GM12874 (cell line): ENCODE data around the gene CACNA1C.

Experiments
- TF ChIP-seq, protein P1 (sequence below): IDR thresholded peaks from 2 replicates; pipeline ENCODE4 v1.5.1; 2011; ENCODE audit warnings: low read depth, mild to moderate bottlenecking, control low read depth, low read length, moderate library complexity; ENCODE audit not compliant: insufficient read depth

Gene CACNA1C

DNA sequence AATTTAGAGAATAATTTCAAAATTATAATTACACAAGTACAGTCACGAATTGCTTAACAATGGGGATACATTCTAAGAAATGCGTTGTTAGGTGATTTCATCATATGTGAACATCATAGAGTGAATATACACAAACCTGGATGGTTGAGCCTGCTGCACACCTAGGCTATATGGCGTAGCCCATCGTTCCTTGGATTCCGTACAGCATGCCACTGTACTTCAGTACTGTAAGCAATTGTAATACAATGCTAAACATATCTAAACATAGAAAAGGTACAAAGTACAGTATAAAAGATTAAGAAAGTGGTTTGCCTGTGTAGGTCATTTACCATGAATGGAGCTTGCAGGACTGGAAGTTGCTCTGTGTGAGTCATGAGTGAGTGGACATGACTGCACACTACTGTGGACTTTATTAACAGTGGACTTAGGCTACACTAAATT is 286.2 kb downstream of the CACNA1C start:
- TF ChIP-seq, protein P1, sequence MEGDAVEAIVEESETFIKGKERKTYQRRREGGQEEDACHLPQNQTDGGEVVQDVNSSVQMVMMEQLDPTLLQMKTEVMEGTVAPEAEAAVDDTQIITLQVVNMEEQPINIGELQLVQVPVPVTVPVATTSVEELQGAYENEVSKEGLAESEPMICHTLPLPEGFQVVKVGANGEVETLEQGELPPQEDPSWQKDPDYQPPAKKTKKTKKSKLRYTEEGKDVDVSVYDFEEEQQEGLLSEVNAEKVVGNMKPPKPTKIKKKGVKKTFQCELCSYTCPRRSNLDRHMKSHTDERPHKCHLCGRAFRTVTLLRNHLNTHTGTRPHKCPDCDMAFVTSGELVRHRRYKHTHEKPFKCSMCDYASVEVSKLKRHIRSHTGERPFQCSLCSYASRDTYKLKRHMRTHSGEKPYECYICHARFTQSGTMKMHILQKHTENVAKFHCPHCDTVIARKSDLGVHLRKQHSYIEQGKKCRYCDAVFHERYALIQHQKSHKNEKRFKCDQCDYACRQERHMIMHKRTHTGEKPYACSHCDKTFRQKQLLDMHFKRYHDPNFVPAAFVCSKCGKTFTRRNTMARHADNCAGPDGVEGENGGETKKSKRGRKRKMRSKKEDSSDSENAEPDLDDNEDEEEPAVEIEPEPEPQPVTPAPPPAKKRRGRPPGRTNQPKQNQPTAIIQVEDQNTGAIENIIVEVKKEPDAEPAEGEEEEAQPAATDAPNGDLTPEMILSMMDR, result no peak

DNA sequence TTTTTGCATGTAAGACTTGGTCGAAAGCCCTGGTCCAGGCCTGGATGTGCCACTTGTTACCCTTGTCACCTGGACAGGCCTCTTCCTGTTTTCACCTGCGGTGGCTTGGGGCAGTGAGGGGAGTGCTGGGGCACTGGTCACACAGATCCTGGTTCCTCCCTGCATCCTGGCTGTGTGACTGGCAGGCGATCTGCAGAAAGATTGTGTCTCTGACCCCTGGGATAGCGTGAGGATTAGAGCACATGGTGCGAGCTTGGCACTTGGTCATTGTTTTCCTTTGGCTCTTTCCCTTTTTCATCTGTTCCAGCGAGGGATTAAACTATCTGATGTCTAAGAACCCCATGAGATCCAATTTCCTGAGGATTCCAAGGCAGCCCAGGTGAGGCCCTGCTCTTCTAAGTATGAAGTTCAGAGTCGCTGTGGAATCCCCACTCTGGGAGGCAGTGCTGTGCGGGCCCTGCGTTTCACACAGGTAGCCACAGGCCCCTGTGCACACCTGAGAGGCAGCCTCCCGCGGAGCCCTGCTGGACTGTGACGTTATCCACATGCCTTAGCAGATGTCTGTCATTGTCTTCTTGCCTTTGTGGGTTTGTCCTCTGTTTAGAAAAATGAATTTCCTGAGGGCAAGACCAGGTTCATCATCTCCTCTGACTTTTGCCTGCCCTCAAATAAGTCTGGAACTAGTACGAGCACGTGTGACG is 288.4 kb downstream of the CACNA1C start:
- TF ChIP-seq, protein P1, result no peak

DNA sequence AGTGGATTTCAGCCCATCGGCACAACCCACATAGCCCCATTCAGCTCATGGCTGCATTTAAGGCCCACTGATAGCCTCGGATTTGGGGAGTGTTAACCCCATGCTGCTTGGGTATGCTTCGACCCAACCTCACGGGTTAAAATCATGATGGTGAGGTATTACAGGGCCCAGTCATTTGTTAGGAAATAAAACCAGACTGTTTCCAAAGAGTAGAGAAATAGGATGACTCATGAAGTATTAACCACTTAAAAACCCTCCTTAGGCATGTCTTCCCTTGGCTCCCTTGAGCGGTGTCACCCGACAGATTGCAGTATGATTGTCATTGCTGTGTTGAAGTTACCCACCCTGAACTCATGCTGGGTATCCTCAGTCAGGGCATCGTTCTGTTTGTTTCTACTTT is 289.1 kb downstream of the CACNA1C start:
- TF ChIP-seq, protein P1, result no peak

DNA sequence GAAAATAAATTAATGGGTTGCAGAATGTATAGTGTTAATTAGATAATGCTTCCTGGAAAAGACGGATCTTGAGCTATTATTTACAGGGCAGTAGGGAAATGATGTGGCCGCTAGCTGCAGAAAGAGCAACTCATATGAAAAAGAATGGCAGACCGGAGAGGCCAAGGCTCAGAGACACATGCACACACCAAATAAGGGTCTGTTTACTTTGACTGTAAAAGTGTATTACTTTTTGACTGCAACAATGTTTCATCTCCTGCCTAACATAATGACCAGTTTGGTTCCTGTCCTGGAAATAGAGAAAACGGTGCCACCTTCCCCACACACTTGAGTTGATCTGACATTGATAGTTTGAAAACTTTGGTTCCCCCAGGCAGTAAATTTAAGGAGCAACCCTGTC is 290.9 kb downstream of the CACNA1C start:
- TF ChIP-seq, protein P1, result no peak

DNA sequence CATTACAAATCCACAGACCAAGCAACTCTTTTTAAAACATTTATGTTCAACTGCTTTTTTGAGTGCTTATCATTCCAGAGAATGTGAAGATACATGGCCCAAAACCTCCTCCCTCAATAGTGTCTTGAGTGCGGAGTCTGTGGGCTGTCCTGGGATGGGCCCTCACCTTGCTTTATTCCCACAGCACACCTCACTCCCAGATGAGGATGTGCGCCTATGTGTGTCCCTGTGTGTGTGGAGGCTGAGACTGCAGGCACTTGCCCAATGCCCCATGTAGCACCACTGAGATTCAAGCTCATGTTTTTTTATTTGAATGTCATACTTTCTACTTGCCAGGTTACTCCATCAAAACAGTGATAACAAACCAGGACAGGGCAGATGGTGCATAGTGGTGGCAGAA is 291.7 kb downstream of the CACNA1C start:
- TF ChIP-seq, protein P1, result no peak

DNA sequence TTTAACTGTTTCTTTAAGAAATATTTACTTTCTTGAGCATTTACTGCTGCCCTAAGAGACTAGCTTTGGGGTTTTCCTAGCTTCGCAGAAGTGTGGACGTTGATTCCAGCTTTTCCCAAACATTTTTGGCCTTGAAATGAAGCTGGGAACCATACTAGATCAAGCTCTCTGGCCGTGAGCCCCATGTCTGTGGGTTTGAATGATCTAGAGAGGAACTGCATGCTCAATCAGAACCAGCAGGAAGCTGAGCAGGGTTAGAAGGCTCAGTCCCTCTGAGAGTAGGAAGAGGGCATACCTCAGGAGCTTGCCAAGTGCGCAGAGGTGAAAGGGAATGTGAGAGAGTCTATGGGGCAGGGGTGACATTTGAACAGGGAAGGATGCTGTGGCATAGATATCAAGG is 292.1 kb downstream of the CACNA1C start:
- TF ChIP-seq, protein P1, result no peak

DNA sequence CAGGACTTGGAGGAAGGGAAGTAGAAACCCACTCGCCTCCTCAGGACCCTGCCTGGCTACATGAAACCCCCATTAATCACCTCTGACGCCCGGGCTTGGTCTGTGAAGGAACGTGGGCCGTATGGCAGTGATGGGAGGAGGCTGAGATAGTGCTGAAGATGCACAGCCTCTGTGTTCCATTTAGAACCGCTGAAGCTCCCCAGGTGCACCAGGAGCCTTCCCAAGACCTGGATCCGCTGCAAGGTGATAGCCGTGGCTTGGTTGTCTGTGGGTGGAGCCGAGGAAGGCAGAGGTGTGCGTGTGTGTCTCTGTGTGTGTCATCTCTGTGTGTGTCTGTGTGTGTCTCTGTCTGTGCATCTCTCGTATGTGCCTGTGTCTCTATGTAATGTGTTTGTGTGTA is 293.1 kb downstream of the CACNA1C start:
- TF ChIP-seq, protein P1, result no peak
